Natural killer cell (primary cell): Measurements from ENCODE around the gene CYP4F11. TPM values are rescaled to one million over a fixed set of nuclear protein-coding genes. Genes with fewer than 3 reads are reported as not detected.

Experiments used
- ATAC-seq, 3 donors: fragments of 150-1000 bp in 2 of 3; fragments of 200-7000 bp in 1 of 3; cut with Tn5 transposase; 1 replicate in 1 of 3; 2 replicates in 2 of 3; pipeline ENCODE4 v1.10.0; 2021; ENCODE audit warnings: mild to moderate bottlenecking in 2 of 3, moderate library complexity in 2 of 3
- DNase-seq, 2 donors: peaks; one replicate each; pipeline versions ENCODE4 v3.0.0 to v3.0.0-alpha.2; 2013 to 2021; ENCODE audit warnings: mixed read lengths in 1 of 2
- H3K27ac ChIP-seq: one replicate; pipeline ENCODE4 v1.5.1; 2013; ENCODE audit warnings: mild to moderate bottlenecking, low read length
- H3K27me3 ChIP-seq: one replicate; pipeline ENCODE4 v1.6.1; 2013; ENCODE audit warnings: low read length; ENCODE audit not compliant: control insufficient read depth, insufficient read depth
- H3K36me3 ChIP-seq: one replicate; pipeline ENCODE4 v1.6.1; 2013; ENCODE audit warnings: low read length; ENCODE audit not compliant: control insufficient read depth, insufficient read depth
- H3K4me1 ChIP-seq: one replicate; pipeline ENCODE4 v1.6.1; 2013; ENCODE audit warnings: low read length; ENCODE audit not compliant: control insufficient read depth, insufficient read depth
- H3K4me3 ChIP-seq: one replicate; pipeline ENCODE4 v1.5.1; 2013; ENCODE audit warnings: low read length
- H3K9me3 ChIP-seq: one replicate; pipeline ENCODE4 v1.6.1; 2013; ENCODE audit warnings: low read length; ENCODE audit not compliant: control insufficient read depth, insufficient read depth
- H3K27ac Mint-ChIP-seq, 2 donors: one replicate each; pipeline ENCODE4 v1.8.0; 2022; ENCODE audit warnings: mild to moderate bottlenecking in 2 of 2, mixed read lengths in 2 of 2, moderate library complexity in 1 of 2
- H3K27me3 Mint-ChIP-seq, 2 donors: one replicate each; pipeline ENCODE4 v1.8.0; 2022; ENCODE audit warnings: low read depth in 2 of 2, mixed read lengths in 2 of 2
- H3K36me3 Mint-ChIP-seq: one replicate; pipeline ENCODE4 v1.8.0; 2022; ENCODE audit warnings: mixed read lengths
- H3K4me1 Mint-ChIP-seq, 2 donors: one replicate each; pipeline ENCODE4 v1.8.0; 2022; ENCODE audit warnings: mixed read lengths in 2 of 2
- H3K4me3 Mint-ChIP-seq: one replicate; pipeline ENCODE4 v1.8.0; 2022; ENCODE audit warnings: mild to moderate bottlenecking, moderate library complexity, mixed read lengths
- H3K9me3 Mint-ChIP-seq, 2 donors: one replicate each; pipeline ENCODE4 v1.8.0; 2022; ENCODE audit warnings: mixed read lengths in 2 of 2
- WGBS: methylation state at CpG from one replicate; pipeline ENCODE4 v1.1.7; 2013; ENCODE audit warnings: missing lambda C conversion rate; ENCODE audit not compliant: insufficient coverage; 5-methylcytosine and 5-hydroxymethylcytosine counted together
- intact Hi-C: fragments of 100-400 bp; cut with micrococcal nuclease; formaldehyde crosslinking; loops from one replicate; pipeline ENCODE4 v1.14.2; 2022
- total RNA-seq, 4 donors: library from RNA; stranded (reverse); fragments of 120-200 nt in 1 of 4; gene quantifications; one replicate each; pipeline versions ENCODE4 v1.2.3 to v1.2.4, GENCODE V29; 2013 to 2022
- TF ChIP-seq, protein P1 (sequence below): fragments of 200-600 bp; IDR thresholded peaks from one replicate; pipeline ENCODE4 v1.8.0; 2022; ENCODE audit warnings: antibody characterized with exemption

Gene CYP4F11
- total RNA-seq, 3 donors from 2014 or later (not counting 1 experiment from before 2014, with no cell fraction given), result not detected

DNA sequence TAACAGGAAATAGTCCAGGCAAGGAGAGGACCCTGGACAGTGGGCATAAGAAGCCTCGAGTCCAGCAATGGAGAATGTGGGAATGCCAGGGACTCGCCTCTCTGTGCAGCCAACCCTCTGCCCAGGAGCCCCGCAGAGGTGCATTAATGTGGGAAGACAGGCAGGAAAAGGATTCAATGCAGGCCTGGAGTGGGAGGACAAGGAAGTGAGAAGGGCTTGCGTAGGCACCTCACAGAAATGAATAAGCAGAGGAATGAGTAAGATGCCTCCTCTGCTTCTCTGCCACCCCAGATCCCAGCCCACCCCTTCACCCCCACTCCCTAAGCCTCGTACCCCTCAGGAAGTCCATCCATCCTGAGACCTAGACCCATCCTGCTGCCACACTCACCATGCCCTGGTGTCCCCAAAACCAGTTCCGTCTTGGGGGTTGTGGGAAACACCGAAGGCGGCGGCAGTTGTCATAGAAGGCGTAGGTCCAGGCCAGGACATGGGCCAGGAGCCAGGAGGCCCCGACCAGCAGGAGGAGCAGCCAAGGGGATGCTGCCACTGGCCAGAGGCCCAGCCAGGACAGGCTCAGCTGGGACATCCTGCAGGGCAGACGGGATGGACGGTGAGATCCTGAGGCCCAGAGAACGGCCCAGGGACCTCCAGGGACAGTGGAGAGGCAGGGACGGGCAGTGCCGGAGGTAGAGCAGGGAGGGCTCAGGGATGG, 37.1 kb downstream of the CYP4F11 start:
- Mint-ChIP-seq H3K9me3 (no peaks in the 10 kb centered on the region), H3K36me3 (no peaks in the 10 kb centered on the region), H3K4me3 (no peak overlapping the region), H3K27ac (no peak overlapping the region), H3K27me3 (peaks cover 10 to 19% of the 10 kb centered on the region in 2 donors), H3K4me1 (no peaks in the 10 kb centered on the region)
- no peaks in the 10 kb centered on the region for H3K4me1 ChIP-seq
- 89% methylated on average over 16 of the region's 16 CpGs for WGBS
- H3K27ac ChIP-seq, result no peak overlapping the region
- H3K9me3 ChIP-seq, result no peaks in the 10 kb centered on the region
- TF ChIP-seq, protein P1, sequence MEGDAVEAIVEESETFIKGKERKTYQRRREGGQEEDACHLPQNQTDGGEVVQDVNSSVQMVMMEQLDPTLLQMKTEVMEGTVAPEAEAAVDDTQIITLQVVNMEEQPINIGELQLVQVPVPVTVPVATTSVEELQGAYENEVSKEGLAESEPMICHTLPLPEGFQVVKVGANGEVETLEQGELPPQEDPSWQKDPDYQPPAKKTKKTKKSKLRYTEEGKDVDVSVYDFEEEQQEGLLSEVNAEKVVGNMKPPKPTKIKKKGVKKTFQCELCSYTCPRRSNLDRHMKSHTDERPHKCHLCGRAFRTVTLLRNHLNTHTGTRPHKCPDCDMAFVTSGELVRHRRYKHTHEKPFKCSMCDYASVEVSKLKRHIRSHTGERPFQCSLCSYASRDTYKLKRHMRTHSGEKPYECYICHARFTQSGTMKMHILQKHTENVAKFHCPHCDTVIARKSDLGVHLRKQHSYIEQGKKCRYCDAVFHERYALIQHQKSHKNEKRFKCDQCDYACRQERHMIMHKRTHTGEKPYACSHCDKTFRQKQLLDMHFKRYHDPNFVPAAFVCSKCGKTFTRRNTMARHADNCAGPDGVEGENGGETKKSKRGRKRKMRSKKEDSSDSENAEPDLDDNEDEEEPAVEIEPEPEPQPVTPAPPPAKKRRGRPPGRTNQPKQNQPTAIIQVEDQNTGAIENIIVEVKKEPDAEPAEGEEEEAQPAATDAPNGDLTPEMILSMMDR, result no peak
- intact Hi-C loops, result no loop called here
- no peaks in the 10 kb centered on the region for H3K36me3 ChIP-seq
- H3K27me3 ChIP-seq, result no peaks in the 10 kb centered on the region
- no peak overlapping the region for H3K4me3 ChIP-seq
- DNase-seq (no peak), ATAC-seq (no peak)

DNA sequence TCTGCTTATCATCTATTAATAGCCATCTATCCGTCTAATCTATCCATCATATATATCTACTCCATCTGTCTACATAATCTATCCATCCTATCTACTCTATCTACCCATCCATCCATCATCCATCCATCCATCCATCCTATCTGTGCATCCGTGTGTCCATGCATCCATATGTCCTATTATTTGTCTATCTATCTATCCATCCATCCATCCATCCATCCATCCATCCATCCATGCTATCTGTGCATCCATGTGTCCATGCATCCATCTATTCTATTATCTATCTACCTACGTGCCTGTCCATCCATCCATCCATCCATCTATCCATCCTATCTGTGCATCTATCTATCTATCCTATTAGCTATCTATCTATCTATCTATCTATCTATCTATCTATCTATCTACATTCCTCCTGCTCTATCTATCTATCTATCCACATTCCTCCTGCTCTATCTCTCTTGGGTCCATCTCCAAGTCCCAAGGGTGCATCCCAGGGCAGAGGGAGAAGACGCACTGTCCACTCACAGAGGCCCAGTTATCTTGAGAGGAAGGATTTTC, 38.4 kb downstream of the CYP4F11 start:
- no peak overlapping the region for H3K4me3 Mint-ChIP-seq
- no peaks in the 10 kb centered on the region for H3K4me1 Mint-ChIP-seq
- intact Hi-C loops, result no loop called here
- H3K36me3 Mint-ChIP-seq, result no peaks in the 10 kb centered on the region
- no peak overlapping the region for H3K4me3 ChIP-seq
- no peaks in the 10 kb centered on the region for H3K36me3 ChIP-seq
- WGBS, result 91% methylated on average over 4 of the region's 4 CpGs
- H3K9me3 ChIP-seq, result no peaks in the 10 kb centered on the region
- ATAC-seq (no peak), DNase-seq (no peak)
- H3K27ac Mint-ChIP-seq, result no peak overlapping the region
- TF ChIP-seq, protein P1, result no peak
- H3K27me3 Mint-ChIP-seq, result peaks cover 7 to 10% of the 10 kb centered on the region in 2 donors
- no peaks in the 10 kb centered on the region for H3K27me3 ChIP-seq
- no peaks in the 10 kb centered on the region for H3K4me1 ChIP-seq
- H3K27ac ChIP-seq, result no peak overlapping the region
- H3K9me3 Mint-ChIP-seq, result no peaks in the 10 kb centered on the region

DNA sequence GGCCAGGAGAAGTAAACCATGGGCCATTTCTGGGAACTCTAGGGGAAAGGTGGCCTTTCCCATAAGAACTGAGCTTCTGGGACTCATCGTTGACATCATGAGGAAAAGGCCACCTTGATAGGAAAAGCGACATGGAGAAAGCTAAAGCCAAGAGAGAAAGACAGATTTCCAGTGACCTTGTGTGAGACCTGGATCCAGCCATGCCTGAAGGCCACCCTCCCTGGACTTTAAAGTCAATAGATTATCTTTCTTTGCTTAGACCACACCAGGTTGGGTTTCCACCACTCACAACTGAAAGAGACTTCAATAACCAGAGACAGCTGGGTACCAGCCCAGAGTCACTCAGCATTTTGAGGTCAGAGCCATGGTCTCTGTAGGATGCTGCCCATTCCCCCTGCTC, 40.0 kb downstream of the CYP4F11 start:
- Mint-ChIP-seq H3K9me3 (no peaks in the 10 kb centered on the region), H3K27ac (no peak overlapping the region), H3K4me3 (no peak overlapping the region), H3K36me3 (no peaks in the 10 kb centered on the region), H3K27me3 (peaks cover 0 to 4% of the 10 kb centered on the region in 2 donors), H3K4me1 (no peaks in the 10 kb centered on the region)
- ATAC-seq, result no peak
- Histone ChIP-seq H3K27me3 (no peaks in the 10 kb centered on the region), H3K4me3 (no peak overlapping the region), H3K36me3 (no peaks in the 10 kb centered on the region), H3K27ac (no peak overlapping the region), H3K4me1 (no peaks in the 10 kb centered on the region), H3K9me3 (no peaks in the 10 kb centered on the region)
- TF ChIP-seq, protein P1, result no peak
- WGBS, result 94% methylated on average over 2 of the region's 2 CpGs
- intact Hi-C loops, result no loop called here
- DNase-seq, result no peak
